HEK293 (cell line): Measurements from ENCODE around the gene TTLL5.
"Not testable (repeated sequence)": the region's sequence is repeated elsewhere in the genome, so short reads cannot be mapped to it uniquely, and the experiment has no call there.

ENCODE experiments used
- CTCF ChIA-PET: fragments of 350-600 bp; formaldehyde crosslinking; extraction: SDS; loops from one replicate; lab custom pipeline; 2021; ENCODE audit warnings: antibody characterized with exemption; lab: Yijun Ruan, JAX
- POLR2A ChIA-PET: fragments of 300-600 bp; formaldehyde crosslinking; extraction: SDS; loops from one replicate; lab custom pipeline; 2020; ENCODE audit warnings: antibody characterized with exemption, inconsistent platforms; lab: Yijun Ruan, JAX
- H3K27ac ChIP-seq: fragments of 200-500 bp; sonication (Bioruptor generic); 2 replicates; pipeline ENCODE4 v1.5.1; 2014; ENCODE audit warnings: low read depth, low read length, control low read depth, inconsistent platforms; ENCODE audit errors: extremely low read depth
- H3K36me3 ChIP-seq, 2 experiments: fragments of 200-500 bp in 1 of 2; sonication (Bioruptor generic) in 1 of 2; 1 replicate in 1 of 2; 2 replicates in 1 of 2; pipeline ENCODE4 v1.5.1; 2014 to 2017; ENCODE audit warnings: inconsistent platforms in 2 of 2, low read length in 2 of 2; ENCODE audit not compliant: control insufficient read depth in 2 of 2, insufficient read depth in 1 of 2
- H3K4me1 ChIP-seq: fragments of 200-500 bp; sonication (Bioruptor generic); 2 replicates; pipeline ENCODE4 v1.5.1; 2014; ENCODE audit warnings: mild to moderate bottlenecking, low read length, inconsistent platforms; ENCODE audit not compliant: control insufficient read depth, insufficient read depth
- H3K4me3 ChIP-seq: 2 replicates; pipeline ENCODE4 v1.5.1; 2011; ENCODE audit warnings: low read depth, mild to moderate bottlenecking, control low read depth, low read length, moderate library complexity
- H3K9me3 ChIP-seq: fragments of 200-500 bp; sonication (Bioruptor generic); 2 replicates; pipeline ENCODE4 v1.5.1; 2014; ENCODE audit warnings: low read depth, low read length, inconsistent platforms; ENCODE audit not compliant: control insufficient read depth, insufficient read depth
- AEBP2 ChIP-seq: fragments of 450-650 bp; formaldehyde crosslinking; IDR thresholded peaks from 2 replicates; pipeline ENCODE4 v1.5.1; 2016; ENCODE audit warnings: missing biosample characterization, missing genetic modification characterization, borderline replicate concordance
- HOXC10 ChIP-seq: sonication (generic); formaldehyde crosslinking; IDR thresholded peaks from 2 replicates; pipeline ENCODE4 v1.8.1; 2023; ENCODE audit warnings: mild to moderate bottlenecking, missing genetic modification reagents
- MEIS1 ChIP-seq: sonication (generic); formaldehyde crosslinking; IDR thresholded peaks from 2 replicates; pipeline ENCODE4 v1.8.1; 2022; ENCODE audit warnings: missing genetic modification reagents, mild to moderate bottlenecking, borderline replicate concordance
- OSR2 ChIP-seq: fragments of 450-650 bp; formaldehyde crosslinking; IDR thresholded peaks from 2 replicates; pipeline ENCODE4 v1.5.1; 2016; ENCODE audit warnings: missing biosample characterization, missing genetic modification characterization
- PATZ1 ChIP-seq: fragments of 450-650 bp; formaldehyde crosslinking; IDR thresholded peaks from 2 replicates; pipeline ENCODE4 v1.5.1; 2016; ENCODE audit warnings: missing biosample characterization, missing genetic modification characterization
- SCRT1 ChIP-seq: fragments of 450-650 bp; formaldehyde crosslinking; IDR thresholded peaks from 2 replicates; pipeline ENCODE4 v1.5.1; 2016; ENCODE audit warnings: missing biosample characterization, missing genetic modification characterization, borderline replicate concordance
- SCRT2 ChIP-seq: fragments of 450-650 bp; formaldehyde crosslinking; IDR thresholded peaks from 2 replicates; pipeline ENCODE4 v1.5.1; 2016; ENCODE audit warnings: missing biosample characterization, missing genetic modification characterization
- ZBTB11 ChIP-seq: fragments of 450-650 bp; formaldehyde crosslinking; conservative IDR thresholded peaks from 2 replicates; pipeline ENCODE4 v1.5.1; 2016; ENCODE audit warnings: low read depth, missing biosample characterization, missing genetic modification characterization
- ZBTB44 ChIP-seq: fragments of 450-650 bp; IDR thresholded peaks from 2 replicates; pipeline ENCODE4 v1.5.1; 2018; ENCODE audit warnings: missing biosample characterization, mild to moderate bottlenecking, missing genetic modification characterization
- ZBTB7A ChIP-seq: fragments of 450-650 bp; formaldehyde crosslinking; IDR thresholded peaks from 2 replicates; pipeline ENCODE4 v1.5.1; 2016; ENCODE audit warnings: low read depth, missing biosample characterization, missing genetic modification characterization
- ZNF146 ChIP-seq: fragments of 450-650 bp; formaldehyde crosslinking; IDR thresholded peaks from 2 replicates; pipeline ENCODE4 v1.5.1; 2016; ENCODE audit warnings: missing biosample characterization, missing genetic modification characterization
- ZNF202 ChIP-seq: fragments of 450-650 bp; formaldehyde crosslinking; IDR thresholded peaks from 2 replicates; pipeline ENCODE4 v1.5.1; 2016; ENCODE audit warnings: missing biosample characterization, missing genetic modification characterization, borderline replicate concordance
- ZNF221 ChIP-seq: fragments of 450-650 bp; formaldehyde crosslinking; IDR thresholded peaks from 2 replicates; pipeline ENCODE4 v1.5.1; 2017; ENCODE audit warnings: missing biosample characterization, missing genetic modification characterization, borderline replicate concordance
- ZNF311 ChIP-seq: fragments of 450-650 bp; formaldehyde crosslinking; IDR thresholded peaks from 2 replicates; pipeline ENCODE4 v1.5.1; 2017; ENCODE audit warnings: missing biosample characterization, missing genetic modification characterization, borderline replicate concordance
- ZNF341 ChIP-seq: fragments of 450-650 bp; formaldehyde crosslinking; IDR thresholded peaks from 2 replicates; pipeline ENCODE4; 2016; ENCODE audit warnings: low read depth, missing biosample characterization, missing genetic modification characterization
- ZNF510 ChIP-seq: fragments of 450-650 bp; formaldehyde crosslinking; IDR thresholded peaks from 2 replicates; pipeline ENCODE4 v1.5.1; 2018; ENCODE audit warnings: mild to moderate bottlenecking, missing genetic modification characterization, missing biosample characterization; ENCODE audit not compliant: insufficient replicate concordance
- ZNF645 ChIP-seq: fragments of 450-650 bp; formaldehyde crosslinking; IDR thresholded peaks from 2 replicates; pipeline ENCODE4; 2016; ENCODE audit warnings: missing biosample characterization, missing genetic modification characterization
- ZNF654 ChIP-seq: fragments of 450-650 bp; formaldehyde crosslinking; IDR thresholded peaks from 2 replicates; pipeline ENCODE4 v1.5.1; 2016; ENCODE audit warnings: low read depth, missing biosample characterization, missing genetic modification characterization
- ZNF747 ChIP-seq: fragments of 450-650 bp; formaldehyde crosslinking; IDR thresholded peaks from 2 replicates; pipeline ENCODE4 v1.5.1; 2016; ENCODE audit warnings: missing biosample characterization, missing genetic modification characterization
- ZSCAN23 ChIP-seq: fragments of 450-650 bp; formaldehyde crosslinking; IDR thresholded peaks from 2 replicates; pipeline ENCODE4 v1.5.1; 2016; ENCODE audit warnings: missing biosample characterization, missing genetic modification characterization

The TTLL5 gene

GRCh38 chr14:75690010-75690409 is 29.0 kb downstream of the TTLL5 start (continued):
- TF ChIP-seq OSR2: no peak
- no peak for TF ChIP-seq ZNF645 (tag by site-specific recombination)
- TF ChIP-seq ZNF654 (tag by site-specific recombination): no peak
- no peak for TF ChIP-seq ZNF221 (tag by site-specific recombination)
- no peak for TF ChIP-seq ZNF747 (tag by site-specific recombination)
- no peak for TF ChIP-seq ZNF510 (tag by site-specific recombination)
- TF ChIP-seq ZNF202: no peak
- no peak for TF ChIP-seq ZNF146 (tag by site-specific recombination)
- no peak for TF ChIP-seq ZBTB7A
- no peak for TF ChIP-seq MEIS1

- POLR2A ChIA-PET, H3K4me3 ChIP-seq, CTCF ChIA-PET, H3K27ac ChIP-seq, H3K4me1 ChIP-seq, H3K9me3 ChIP-seq: not testable (repeated sequence)
- H3K36me3 ChIP-seq: peaks cover 21 to 63% of the 10 kb centered on the region in 2 experiments
Measured at GRCh38 chr14:75695025-75695424, 34.0 kb downstream of the TTLL5 start.

- Histone ChIP-seq H3K9me3 (no peaks in the 10 kb centered on the region), H3K4me3 (no peak overlapping the region), H3K27ac (no peak overlapping the region), H3K4me1 (no peaks in the 10 kb centered on the region), H3K36me3 (peaks cover 17 to 61% of the 10 kb centered on the region in 2 experiments)
- ChIA-PET CTCF (interaction anchor here (0.6 kb wide), 1 partner anchor 103 kb away, joined by 7 read pairs; no protein-coding TSS in a partner anchor), POLR2A (no interaction called here)
- TF ChIP-seq SCRT1 (tag by site-specific recombination) (no peak), ZBTB44 (tag by site-specific recombination) (no peak), ZNF341 (no peak), ZNF311 (tag by site-specific recombination) (no peak)
Measured at GRCh38 chr14:75697386-75697785, 36.3 kb downstream of the TTLL5 start.

- POLR2A ChIA-PET: no interaction called here
- no peaks in the 10 kb centered on the region for H3K9me3 ChIP-seq
- H3K4me3 ChIP-seq: no peak overlapping the region
- CTCF ChIA-PET: no interaction called here
- peaks cover 17 to 60% of the 10 kb centered on the region in 2 experiments for H3K36me3 ChIP-seq
- H3K27ac ChIP-seq: no peak overlapping the region
- no peaks in the 10 kb centered on the region for H3K4me1 ChIP-seq
- TF ChIP-seq AEBP2 (tag by site-specific recombination) (no peak), ZBTB11 (tag by site-specific recombination) (no peak), PATZ1 (tag by site-specific recombination) (no peak), ZSCAN23 (tag by site-specific recombination) (no peak), HOXC10 (CRISPR knock-in tag) (no peak), SCRT2 (tag by site-specific recombination) (no peak)
Measured at GRCh38 chr14:75697918-75698317, 36.9 kb downstream of the TTLL5 start.
